ENCODE data around the gene GRM7.

GRM7 gene

GRCh38 chr3:7581831-7582230 is 720.9 kb downstream of the GRM7 start:
- DNase-seq (ENCODE audit: low read depth in 2 of 2) = no peak

- no peak for DNase-seq (ENCODE audit: low read depth in 2 of 2)
These were observed 724.1 kb downstream of the GRM7 start for GRCh38 chr3:7585052-7585451.

- DNase-seq (ENCODE audit: low read depth in 2 of 2) = no peak
These were observed 727.3 kb downstream of the GRM7 start for GRCh38 chr3:7588236-7588635.

- no peak for DNase-seq (ENCODE audit: low read depth in 2 of 2)
These were observed 728.6 kb downstream of the GRM7 start for GRCh38 chr3:7589526-7589925.

- DNase-seq (ENCODE audit: low read depth in 2 of 2) = no peak
These were observed 741.4 kb downstream of the GRM7 start for GRCh38 chr3:7602297-7602696.

- no peak for DNase-seq (ENCODE audit: low read depth in 2 of 2)
These were observed 746.2 kb downstream of the GRM7 start for GRCh38 chr3:7607083-7607482.

GRCh38 chr3:7607676-7608075 is 746.8 kb downstream of the GRM7 start:
- no peak for DNase-seq (ENCODE audit: low read depth in 2 of 2)

- DNase-seq (ENCODE audit: low read depth in 2 of 2) = no peak
These were observed 749.7 kb downstream of the GRM7 start for GRCh38 chr3:7610634-7611033.

GRCh38 chr3:7615043-7615442 is 754.1 kb downstream of the GRM7 start:
- no peak for DNase-seq (ENCODE audit: low read depth in 2 of 2)

- DNase-seq (ENCODE audit: low read depth in 2 of 2) = no peak
These were observed 757.7 kb downstream of the GRM7 start for GRCh38 chr3:7618606-7619005.

- DNase-seq (ENCODE audit: low read depth in 2 of 2) = no peak
These were observed 759.5 kb downstream of the GRM7 start for GRCh38 chr3:7620401-7620800.

GRCh38 chr3:7621046-7621630 is 760.2 kb downstream of the GRM7 start:
- DNase-seq (ENCODE audit: low read depth in 2 of 2) = no peak

- DNase-seq (ENCODE audit: low read depth in 2 of 2) = no peak
These were observed 760.7 kb downstream of the GRM7 start for GRCh38 chr3:7621651-7622050.

GRCh38 chr3:7625021-7625420 is 764.1 kb downstream of the GRM7 start:
- no peak for DNase-seq (ENCODE audit: low read depth in 2 of 2)

- no peak for DNase-seq (ENCODE audit: low read depth in 2 of 2)
These were observed 769.5 kb downstream of the GRM7 start for GRCh38 chr3:7630351-7630911.

- no peak for DNase-seq (ENCODE audit: low read depth in 2 of 2)
These were observed 770.0 kb downstream of the GRM7 start for GRCh38 chr3:7630925-7631324.

- DNase-seq (ENCODE audit: low read depth in 2 of 2) = no peak
These were observed 771.4 kb downstream of the GRM7 start for GRCh38 chr3:7632305-7632704.

GRCh38 chr3:7637694-7638093 is 776.8 kb downstream of the GRM7 start:
- no peak for DNase-seq (ENCODE audit: low read depth in 2 of 2)

GRCh38 chr3:7638103-7638502 is 777.2 kb downstream of the GRM7 start:
- no peak for DNase-seq (ENCODE audit: low read depth in 2 of 2)

- DNase-seq (ENCODE audit: low read depth in 2 of 2) = no peak
These were observed 779.9 kb downstream of the GRM7 start for GRCh38 chr3:7640787-7641186.

GRCh38 chr3:7646851-7647250 is 785.9 kb downstream of the GRM7 start:
- no peak for DNase-seq (ENCODE audit: low read depth in 2 of 2)

GRCh38 chr3:7650466-7650865 is 789.6 kb downstream of the GRM7 start:
- no peak for DNase-seq (ENCODE audit: low read depth in 2 of 2)

- no peak for DNase-seq (ENCODE audit: low read depth in 2 of 2)
These were observed 790.4 kb downstream of the GRM7 start for GRCh38 chr3:7651274-7651673.
